ENCODE measurements around the gene CYREN.
"Not testable (repeated sequence)": the region's sequence is repeated elsewhere in the genome, so short reads cannot be mapped to it uniquely, and the experiment has no call there.

- not testable (repeated sequence) for TF ChIP-seq CTCF (conservative IDR thresholded peaks at IDR 0.05; ENCODE audit: low read length); EZH2phosphoT487 (IDR thresholded peaks at IDR 0.05; ENCODE audit: borderline replicate concordance)
These were observed 41.6 kb upstream of the CYREN start for GRCh38 chr7:135211946-135212685.
